K562 (cell line): ENCODE results near the gene FCGR2B. TPM values are rescaled to one million over a fixed set of nuclear protein-coding genes. Genes with fewer than 3 reads are reported as not detected.

ENCODE experiments used
- ATAC-seq: fragments of 200-7000 bp; cut with Tn5 transposase; 3 replicates; pipeline ENCODE4 v1.9.1; 2020; ENCODE audit warnings: moderate library complexity
- BruUV-seq: library from RNA; stranded (reverse); fragments of 400-500 nt; replicated peaks from 2 replicates; lab custom pipeline; 2021; lab: Mats Ljungman, UMichigan
- CTCF ChIA-PET: fragments of 300-600 bp; formaldehyde crosslinking; extraction: SDS; loops from one replicate; lab custom pipeline; 2021; ENCODE audit warnings: low intra/inter-chr PET ratio; lab: Yijun Ruan, JAX
- POLR2A ChIA-PET: fragments of 300-600, 350-650 bp; sonication (Branson Sonifier 250); formaldehyde crosslinking; extraction: SDS; loops from one replicate; lab custom pipeline; 2021; ENCODE audit warnings: antibody characterized with exemption, inconsistent platforms; lab: Yijun Ruan, JAX
- DNase-seq, 4 experiments: peaks; one replicate each; pipeline versions ENCODE4 v3.0.0 to v3.0.0-alpha.2; 2011 to 2018; ENCODE audit warnings: low spot score in 3 of 4, mixed read lengths in 3 of 4; ENCODE audit errors: extremely low read depth in 1 of 4
- FAIRE-seq: peaks from 2 replicates; lab custom pipeline; 2011; peaks lifted over from hg19 to GRCh38; lab: Jason Lieb, UNC
- H2AFZ ChIP-seq: 2 replicates; pipeline ENCODE4 v1.6.0; 2011; ENCODE audit warnings: low read depth, low read length, control low read depth, inconsistent platforms
- H3K27ac ChIP-seq: fragments of 200-600 bp; 3 replicates; pipeline ENCODE4 v1.8.0; 2011; ENCODE audit warnings: low read depth, mild to moderate bottlenecking, control low read depth, inconsistent platforms, low read length, moderate library complexity, mixed read lengths; ENCODE audit errors: extremely low read depth
- H3K27me3 ChIP-seq, 2 experiments: fragments of 300-600 bp in 1 of 2; 2 replicates in 1 of 2; 3 replicates in 1 of 2; pipeline versions ENCODE4 v1.6.0 to v1.8.0; 2011; ENCODE audit warnings: inconsistent platforms in 2 of 2, low read length in 2 of 2, mild to moderate bottlenecking in 1 of 2, mixed read lengths in 1 of 2, moderate library complexity in 1 of 2; ENCODE audit not compliant: control insufficient read depth in 2 of 2, insufficient read depth in 2 of 2
- H3K36me3 ChIP-seq: fragments of 300-600 bp; 3 replicates; pipeline ENCODE4 v1.8.0; 2011; ENCODE audit warnings: mild to moderate bottlenecking, low read length, inconsistent platforms; ENCODE audit not compliant: control insufficient read depth, insufficient read depth
- H3K4me1 ChIP-seq, 2 experiments: fragments of 200-600 bp in 1 of 2; replicated peaks in 1 of 2; 2 replicates in 1 of 2; 3 replicates in 1 of 2; pipeline versions ENCODE4 v1.5.1 to v1.8.0; 2011; ENCODE audit warnings: inconsistent platforms in 2 of 2, low read length in 2 of 2, mild to moderate bottlenecking in 1 of 2, mixed read lengths in 1 of 2, moderate library complexity in 1 of 2; ENCODE audit not compliant: control insufficient read depth in 2 of 2, insufficient read depth in 2 of 2
- H3K4me2 ChIP-seq: 2 replicates; pipeline ENCODE4 v1.6.1; 2011; ENCODE audit warnings: low read length, control low read depth, inconsistent platforms, mixed read lengths; ENCODE audit not compliant: insufficient read depth
- H3K4me3 ChIP-seq: fragments of 200-600 bp; sonication (generic), shearing (Covaris generic); 2 replicates; pipeline ENCODE4 v1.5.1; 2016; ENCODE audit warnings: control low read depth, inconsistent platforms
- H3K79me2 ChIP-seq: fragments of 200-600 bp; 3 replicates; pipeline ENCODE4 v1.8.0; 2011; ENCODE audit warnings: low read length, inconsistent platforms; ENCODE audit not compliant: control insufficient read depth, insufficient read depth
- H3K9ac ChIP-seq, 2 experiments: 2 replicates each; pipeline versions ENCODE4 v1.6.0 to v1.6.1; 2011; ENCODE audit warnings: low read depth in 2 of 2, low read length in 2 of 2, control low read depth in 1 of 2, inconsistent platforms in 1 of 2, mild to moderate bottlenecking in 1 of 2, mixed read lengths in 1 of 2; ENCODE audit not compliant: insufficient read depth in 1 of 2
- H3K9me1 ChIP-seq: one replicate; pipeline ENCODE4 v1.6.0; 2011; ENCODE audit warnings: inconsistent platforms, mild to moderate bottlenecking, low read length, moderate library complexity; ENCODE audit not compliant: control insufficient read depth, insufficient read depth
- H3K9me3 ChIP-seq: replicated peaks from 2 replicates; pipeline ENCODE4 v1.5.1; 2011; ENCODE audit warnings: low read depth, low read length, inconsistent platforms; ENCODE audit not compliant: control insufficient read depth, insufficient read depth
- H4K20me1 ChIP-seq: replicated peaks from 2 replicates; pipeline ENCODE4 v1.6.1; 2011; ENCODE audit warnings: low read length, inconsistent platforms, mixed read lengths; ENCODE audit not compliant: control insufficient read depth, insufficient read depth
- BCL6 ChIP-seq: fragments of 250-450 bp; sonication (Bioruptor Pico); IDR thresholded peaks from 2 replicates; pipeline ENCODE4 v1.4.0; 2020
- CHD2 ChIP-seq: IDR thresholded peaks from 2 replicates; pipeline ENCODE4 v1.6.1; 2011; ENCODE audit warnings: low read depth, low read length
- CSDE1 ChIP-seq, 2 experiments: fragments of 450-650 bp; IDR thresholded peaks; 2 replicates each; pipeline ENCODE4 v1.6.1; 2016; ENCODE audit warnings: mild to moderate bottlenecking in 1 of 2
- CXXC5 ChIP-seq: fragments of 250-450 bp; sonication (Bioruptor Pico); IDR thresholded peaks from 2 replicates; pipeline ENCODE4 v1.8.0; 2022; ENCODE audit warnings: inconsistent platforms, mild to moderate bottlenecking, moderate library complexity
- ERF ChIP-seq: fragments of 450-650 bp; formaldehyde crosslinking; IDR thresholded peaks from 2 replicates; pipeline ENCODE4 v1.4.0; 2020; ENCODE audit warnings: mild to moderate bottlenecking, mixed read lengths
- EWSR1 ChIP-seq: fragments of 450-650 bp; IDR thresholded peaks from 2 replicates; pipeline ENCODE4 v1.6.1; 2018; ENCODE audit warnings: borderline replicate concordance, mild to moderate bottlenecking, low read depth, moderate library complexity; ENCODE audit not compliant: partially characterized antibody
- FOXP1 ChIP-seq: sonication (generic); formaldehyde crosslinking; IDR thresholded peaks from 2 replicates; pipeline ENCODE4 v1.8.0; 2022; ENCODE audit warnings: mild to moderate bottlenecking, missing genetic modification reagents
- HNRNPL ChIP-seq: fragments of 200-400 bp; formaldehyde crosslinking; IDR thresholded peaks from 2 replicates; pipeline ENCODE4 v1.6.1; 2017; ENCODE audit warnings: low read depth, mild to moderate bottlenecking, low read length
- JUND ChIP-seq, 2 experiments: IDR thresholded peaks; 2 replicates in 1 of 2; 3 replicates in 1 of 2; pipeline ENCODE4 v1.6.1; 2011; ENCODE audit warnings: borderline replicate concordance in 2 of 2, low read depth in 2 of 2, low read length in 2 of 2, improper control_type of control experiment in 1 of 2, missing biosample characterization in 1 of 2, missing genetic modification characterization in 1 of 2, missing genetic modification reagents in 1 of 2
- KDM2B ChIP-seq: fragments of 250-450 bp; sonication (Bioruptor Pico); IDR thresholded peaks from 2 replicates; pipeline ENCODE4 v1.8.0; 2021; ENCODE audit warnings: mild to moderate bottlenecking, moderate library complexity
- MAFK ChIP-seq: IDR thresholded peaks from 2 replicates; pipeline ENCODE4 v1.6.1; 2011; ENCODE audit warnings: low read length, improper control_type of control experiment
- PHF8 ChIP-seq: fragments of 200-600 bp; sonication (generic); IDR thresholded peaks from 2 replicates; pipeline ENCODE4 v1.6.1; 2012; ENCODE audit warnings: mixed run types, mild to moderate bottlenecking, inconsistent platforms, low read length, moderate library complexity, borderline replicate concordance
- SOX6 ChIP-seq: fragments of 450-650 bp; IDR thresholded peaks from 2 replicates; pipeline ENCODE4 v1.6.1; 2014; ENCODE audit warnings: mild to moderate bottlenecking
- TOE1 ChIP-seq, 2 experiments: fragments of 450-650 bp in 1 of 2; sonication (generic) in 1 of 2; formaldehyde crosslinking in 1 of 2; IDR thresholded peaks; 2 replicates each; pipeline versions ENCODE4 v1.7.1 to v1.8.0; 2016 to 2022; ENCODE audit warnings: borderline replicate concordance in 2 of 2, mild to moderate bottlenecking in 2 of 2, antibody characterized with exemption in 1 of 2, inconsistent platforms in 1 of 2, low read depth in 1 of 2, missing genetic modification reagents in 1 of 2, moderate library complexity in 1 of 2
- U2AF1 ChIP-seq: fragments of 200-400 bp; formaldehyde crosslinking; optimal IDR thresholded peaks from 2 replicates; pipeline ENCODE3; 2017; ENCODE audit warnings: mild to moderate bottlenecking, low read depth, low read length, moderate library complexity
- ZNF311 ChIP-seq: fragments of 250-450 bp; sonication (Bioruptor Pico); IDR thresholded peaks from 2 replicates; pipeline ENCODE4 v1.4.0; 2020; ENCODE audit warnings: mild to moderate bottlenecking, moderate library complexity
- ZNF696 ChIP-seq: fragments of 250-450 bp; sonication (Bioruptor Pico); conservative IDR thresholded peaks from 2 replicates; pipeline ENCODE4 v1.4.0; 2020; ENCODE audit warnings: mild to moderate bottlenecking, moderate library complexity
- WGBS: fragments of 100-300 bp; shearing (Covaris generic); methylation state at CpG from one replicate; pipeline ENCODE4 v1.1.6; 2016; ENCODE audit warnings: low coverage, mixed read lengths; ENCODE audit not compliant: insufficient coverage; ENCODE audit errors: missing lambda C conversion rate; 5-methylcytosine and 5-hydroxymethylcytosine counted together
- in situ Hi-C: fragments of 300-500 bp; cut with MboI; formaldehyde crosslinking; loops from 4 replicates; pipeline ENCODE4 v1.15.0; 2018; ENCODE audit warnings: inconsistent platforms, mixed read lengths
- intact Hi-C: fragments of 100-400 bp; cut with micrococcal nuclease; formaldehyde crosslinking; loops from 2 replicates; pipeline ENCODE4 v1.14.2; 2022
- polyA plus RNA-seq, 8 experiments: library from polyadenylated mRNA; depleted of rRNA in 4 of 8; stranded (reverse) in 5 of 8; unstranded in 3 of 8; fragments of >200 nt; fragmentation: Nextera tagmentation in 2 of 8; fragmentation: Illumina TruSeq in 1 of 8; extraction: Ambion mirVana in 2 of 8; extraction: Trizol in 1 of 8; gene quantifications; 2 replicates each; pipeline versions ENCODE4 v1.2.1 to v1.2.3, GENCODE V29; 2011 to 2014; ENCODE audit warnings: inconsistent platforms in 1 of 8, missing spikeins in 1 of 8
- total RNA-seq, 7 experiments: library from RNA; depleted of rRNA in 6 of 7; stranded (reverse); fragments of >200 nt in 6 of 7; fragmentation: Illumina TruSeq in 2 of 7; extraction: Trizol in 2 of 7; gene quantifications; 2 replicates each; pipeline versions ENCODE4 v1.2.1 to v1.2.3, GENCODE V29; 2011 to 2021; ENCODE audit warnings: low replicate concordance in 1 of 7
- TF ChIP-seq, protein P1 (sequence below): sonication (generic); formaldehyde crosslinking; IDR thresholded peaks from 2 replicates; pipeline ENCODE4 v1.8.0; 2022; ENCODE audit warnings: mild to moderate bottlenecking, missing genetic modification reagents

FCGR2B gene
- total and polyA plus RNA-seq, 9 of the 15 experiments (the other 6 are each of a cell fraction or from before 2014, with no cell fraction given) = 1.7 to 8.9 (median 3.9) TPM

DNA sequence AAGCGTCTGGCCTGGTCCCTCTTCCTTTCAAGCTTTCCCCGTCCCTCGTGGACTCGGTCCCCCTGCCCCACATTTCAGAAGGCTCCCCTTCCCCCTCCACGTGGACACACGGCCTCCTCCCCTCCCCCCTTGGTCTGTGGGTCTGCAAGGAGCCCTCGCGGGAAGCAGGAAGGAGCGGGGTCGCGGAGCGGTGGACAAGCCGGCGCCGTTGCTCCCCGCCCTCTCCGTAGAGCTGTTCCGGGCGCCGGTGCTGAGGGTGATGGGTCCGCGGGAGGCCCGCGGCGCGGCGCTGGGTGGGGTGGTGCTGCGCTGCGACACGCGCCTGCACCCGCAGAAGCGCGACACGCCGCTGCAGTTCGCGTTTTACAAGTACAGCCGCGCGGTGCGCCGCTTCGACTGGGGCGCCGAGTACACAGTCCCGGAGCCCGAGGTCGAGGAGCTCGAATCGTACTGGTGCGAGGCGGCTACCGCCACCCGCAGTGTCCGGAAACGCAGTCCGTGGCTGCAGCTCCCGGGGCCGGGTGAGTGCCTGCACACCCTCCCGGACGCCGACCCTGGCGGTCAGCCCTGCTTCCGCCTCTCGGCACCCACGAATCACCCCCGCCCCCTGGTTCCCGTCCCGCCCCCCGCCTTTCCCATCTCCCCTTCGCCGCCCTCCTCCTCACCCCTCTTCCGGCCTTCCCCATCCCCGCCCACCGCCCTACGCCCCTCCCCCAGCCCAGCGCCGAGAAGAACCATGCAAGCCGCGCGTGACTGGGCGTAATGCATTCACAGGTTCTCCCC lies 63.7 kb downstream of the FCGR2B start:
- Histone ChIP-seq H3K4me3 (peak overlapping the region; percentile 74), H3K27ac (peak overlapping the region; percentile 94), H3K79me2 (peaks cover 24% of the 10 kb centered on the region), H3K9ac (peak overlapping the region; percentile 92 to 99), H3K9me1 (no peaks in the 10 kb centered on the region), H3K9me3 (no peaks in the 10 kb centered on the region), H3K4me2 (peak overlapping the region; percentile 91), H2AFZ (peak overlapping the region; percentile 84), H3K36me3 (no peaks in the 10 kb centered on the region), H3K4me1 (peaks cover 38 to 55% of the 10 kb centered on the region in 2 experiments), H3K27me3 (no peaks in the 10 kb centered on the region), H4K20me1 (no peaks in the 10 kb centered on the region)
- in situ Hi-C loops (no loop called here), intact Hi-C loops (no loop called here)
- POLR2A ChIA-PET = interaction anchor here (0.6 to 2.6 kb wide), 13 partner anchors 12 to 401 kb away, joined by 3 to 19 read pairs (median 3); partner anchors contain the start of genes DUSP12 and FCRLA
- BruUV-seq = no TSS peak
- ATAC-seq = peak; percentile 85
- FAIRE-seq = no peak
- 1% methylated on average over 37 of the region's 83 CpGs for WGBS
- DNase-seq = peak; percentile 95 to 97 (median 96)
- CTCF ChIA-PET = no interaction called here
- no peak for TF ChIP-seq JUND (IDR thresholded peaks at IDR 0.05; ENCODE audit: borderline replicate concordance, low read depth, low read length)
- TF ChIP-seq JUND (tag; IDR thresholded peaks at IDR 0.05; ENCODE audit: borderline replicate concordance, low read depth, low read length) = no peak
- no peak for TF ChIP-seq MAFK
- peak; percentile 92 for TF ChIP-seq ERF (CRISPR knock-in tag)
- peak; percentile 93 for TF ChIP-seq PHF8
- no peak for TF ChIP-seq ZNF311 (CRISPR knock-in tag)
- TF ChIP-seq, protein P1, sequence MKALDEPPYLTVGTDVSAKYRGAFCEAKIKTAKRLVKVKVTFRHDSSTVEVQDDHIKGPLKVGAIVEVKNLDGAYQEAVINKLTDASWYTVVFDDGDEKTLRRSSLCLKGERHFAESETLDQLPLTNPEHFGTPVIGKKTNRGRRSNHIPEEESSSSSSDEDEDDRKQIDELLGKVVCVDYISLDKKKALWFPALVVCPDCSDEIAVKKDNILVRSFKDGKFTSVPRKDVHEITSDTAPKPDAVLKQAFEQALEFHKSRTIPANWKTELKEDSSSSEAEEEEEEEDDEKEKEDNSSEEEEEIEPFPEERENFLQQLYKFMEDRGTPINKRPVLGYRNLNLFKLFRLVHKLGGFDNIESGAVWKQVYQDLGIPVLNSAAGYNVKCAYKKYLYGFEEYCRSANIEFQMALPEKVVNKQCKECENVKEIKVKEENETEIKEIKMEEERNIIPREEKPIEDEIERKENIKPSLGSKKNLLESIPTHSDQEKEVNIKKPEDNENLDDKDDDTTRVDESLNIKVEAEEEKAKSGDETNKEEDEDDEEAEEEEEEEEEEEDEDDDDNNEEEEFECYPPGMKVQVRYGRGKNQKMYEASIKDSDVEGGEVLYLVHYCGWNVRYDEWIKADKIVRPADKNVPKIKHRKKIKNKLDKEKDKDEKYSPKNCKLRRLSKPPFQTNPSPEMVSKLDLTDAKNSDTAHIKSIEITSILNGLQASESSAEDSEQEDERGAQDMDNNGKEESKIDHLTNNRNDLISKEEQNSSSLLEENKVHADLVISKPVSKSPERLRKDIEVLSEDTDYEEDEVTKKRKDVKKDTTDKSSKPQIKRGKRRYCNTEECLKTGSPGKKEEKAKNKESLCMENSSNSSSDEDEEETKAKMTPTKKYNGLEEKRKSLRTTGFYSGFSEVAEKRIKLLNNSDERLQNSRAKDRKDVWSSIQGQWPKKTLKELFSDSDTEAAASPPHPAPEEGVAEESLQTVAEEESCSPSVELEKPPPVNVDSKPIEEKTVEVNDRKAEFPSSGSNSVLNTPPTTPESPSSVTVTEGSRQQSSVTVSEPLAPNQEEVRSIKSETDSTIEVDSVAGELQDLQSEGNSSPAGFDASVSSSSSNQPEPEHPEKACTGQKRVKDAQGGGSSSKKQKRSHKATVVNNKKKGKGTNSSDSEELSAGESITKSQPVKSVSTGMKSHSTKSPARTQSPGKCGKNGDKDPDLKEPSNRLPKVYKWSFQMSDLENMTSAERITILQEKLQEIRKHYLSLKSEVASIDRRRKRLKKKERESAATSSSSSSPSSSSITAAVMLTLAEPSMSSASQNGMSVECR = peak; percentile 39; the same call in 1 of the 2 replicates
- TF ChIP-seq BCL6 (CRISPR knock-in tag) = no peak
- TF ChIP-seq KDM2B (CRISPR knock-in tag) = peak; percentile 42; the same call in 1 of the 2 replicates
- TF ChIP-seq EWSR1 = no peak
- peak in 1 of 2 experiments; percentile 47; a peak in 1 of 4 replicates for TF ChIP-seq CSDE1 (IDR thresholded peaks at IDR 0.05)
- TF ChIP-seq HNRNPL = 0 out of 2 replicates have a peak, but pooled peaks have one; percentile 47
- no peak for TF ChIP-seq SOX6
- TF ChIP-seq TOE1 (IDR thresholded peaks at IDR 0.05; ENCODE audit: borderline replicate concordance) = no peak
- peak; percentile 62; the same call in 1 of the 2 replicates for TF ChIP-seq TOE1 (CRISPR knock-in tag; IDR thresholded peaks at IDR 0.05; ENCODE audit: borderline replicate concordance, low read depth)
- peak; percentile 80 for TF ChIP-seq CHD2
- peak; percentile 94 for TF ChIP-seq U2AF1
- peak; percentile 78 for TF ChIP-seq CXXC5 (CRISPR knock-in tag)
- TF ChIP-seq ZNF696 (CRISPR knock-in tag) = no peak
- TF ChIP-seq FOXP1 (CRISPR knock-in tag) = no peak; the same call in 1 of the 2 replicates
